Gastroesophageal sphincter (tissue), 2 donors: ENCODE data around the gene IL27RA.

Experiments used
- EP300 ChIP-seq: sonication (generic); formaldehyde crosslinking; IDR thresholded peaks from one replicate; pipeline ENCODE4 v1.6.1; 2017; ENCODE audit warnings: antibody characterized with exemption, mild to moderate bottlenecking
- POLR2A ChIP-seq, 2 donors: fragments of 450-650 bp; IDR thresholded peaks; one replicate each; pipeline ENCODE4 v1.6.1; 2017; ENCODE audit warnings: antibody characterized with exemption in 2 of 2, mild to moderate bottlenecking in 2 of 2, moderate library complexity in 1 of 2

- TF ChIP-seq POLR2A (IDR thresholded peaks at IDR 0.05) (no peak), EP300 (no peak)
Measured at GRCh38 chr19:14012378-14012915, 19.1 kb upstream of the IL27RA start.
